Effector memory CD8-positive, alpha-beta T cell (primary cell): ENCODE measurements around the gene TUBA4A.

Experiments
- ATAC-seq: fragments of 150-1000 bp; cut with Tn5 transposase; replicated peaks from 2 replicates; pipeline ENCODE4 v1.10.0; 2021; ENCODE audit warnings: mild to moderate bottlenecking, moderate library complexity
- DNase-seq, 3 experiments: peaks; one replicate each; pipeline ENCODE4 v3.0.0; 2021
- H3K27ac Mint-ChIP-seq, 2 donors: one replicate each; pipeline ENCODE4 v1.8.0; 2022; ENCODE audit warnings: mild to moderate bottlenecking in 2 of 2, mixed read lengths in 2 of 2, moderate library complexity in 2 of 2
- H3K27me3 Mint-ChIP-seq, 2 donors: one replicate each; pipeline ENCODE4 v1.8.0; 2022; ENCODE audit warnings: mixed read lengths in 2 of 2
- H3K36me3 Mint-ChIP-seq: one replicate; pipeline ENCODE4 v1.8.0; 2022; ENCODE audit warnings: mild to moderate bottlenecking, moderate library complexity, mixed read lengths; ENCODE audit not compliant: insufficient read depth
- H3K4me1 Mint-ChIP-seq, 2 donors: one replicate each; pipeline ENCODE4 v1.8.0; 2022; ENCODE audit warnings: low read depth in 2 of 2, mixed read lengths in 2 of 2
- H3K4me3 Mint-ChIP-seq, 2 donors: one replicate each; pipeline ENCODE4 v1.8.0; 2022; ENCODE audit warnings: mild to moderate bottlenecking in 2 of 2, mixed read lengths in 2 of 2, moderate library complexity in 2 of 2
- H3K9me3 Mint-ChIP-seq, 2 donors: one replicate each; pipeline ENCODE4 v1.8.0; 2022; ENCODE audit warnings: mixed read lengths in 2 of 2

TUBA4A gene

GRCh38 chr2:219250049-219250781, 3.5 kb downstream of the TUBA4A start:
- Mint-ChIP-seq H3K4me3 (peak overlapping the region; percentile 73 to 82), H3K36me3 (peaks cover 82% of the 10 kb centered on the region), H3K27me3 (no peaks in the 10 kb centered on the region), H3K27ac (peak overlapping the region; percentile 87 to 96), H3K4me1 (peaks cover 71 to 79% of the 10 kb centered on the region in 2 donors), H3K9me3 (no peaks in the 10 kb centered on the region)
- ATAC-seq (no peak), DNase-seq (no peak)

GRCh38 chr2:219249203-219249980, 4.3 kb downstream of the TUBA4A start:
- peaks cover 82% of the 10 kb centered on the region for H3K36me3 Mint-ChIP-seq
- peak overlapping the region; percentile 87 to 89 for H3K27ac Mint-ChIP-seq
- no peaks in the 10 kb centered on the region for H3K9me3 Mint-ChIP-seq
- peak overlapping the region; percentile 73 to 82 for H3K4me3 Mint-ChIP-seq
- H3K4me1 Mint-ChIP-seq, result peaks cover 72 to 80% of the 10 kb centered on the region in 2 donors
- no peaks in the 10 kb centered on the region for H3K27me3 Mint-ChIP-seq
- DNase-seq (peak; percentile 37 to 51 (median 45)), ATAC-seq (peak; percentile 7)

- no peaks in the 10 kb centered on the region for H3K9me3 Mint-ChIP-seq
- no peak for DNase-seq
- peak overlapping the region; percentile 73 to 82 for H3K4me3 Mint-ChIP-seq
- no peak for ATAC-seq
- H3K36me3 Mint-ChIP-seq, result peaks cover 79% of the 10 kb centered on the region
- peak overlapping the region; percentile 87 to 89 for H3K27ac Mint-ChIP-seq
- H3K4me1 Mint-ChIP-seq, result peaks cover 72 to 80% of the 10 kb centered on the region in 2 donors
- H3K27me3 Mint-ChIP-seq, result no peaks in the 10 kb centered on the region
Observed at GRCh38 chr2:219248845-219249202, 4.9 kb downstream of the TUBA4A start.

GRCh38 chr2:219247678-219248642, 5.8 kb downstream of the TUBA4A start:
- no peaks in the 10 kb centered on the region for H3K9me3 Mint-ChIP-seq
- DNase-seq (peak; percentile 60 to 65 (median 65)), ATAC-seq (peak; percentile 75)
- no peaks in the 10 kb centered on the region for H3K27me3 Mint-ChIP-seq
- H3K4me1 Mint-ChIP-seq, result peaks cover 71 to 81% of the 10 kb centered on the region in 2 donors
- H3K27ac Mint-ChIP-seq, result peak overlapping the region; percentile 87 to 91
- H3K4me3 Mint-ChIP-seq, result peak overlapping the region; percentile 73 to 82
- peaks cover 70% of the 10 kb centered on the region for H3K36me3 Mint-ChIP-seq

GRCh38 chr2:219246559-219246958, 7.2 kb downstream of the TUBA4A start:
- H3K4me1 Mint-ChIP-seq, result peaks cover 59 to 67% of the 10 kb centered on the region in 2 donors
- H3K36me3 Mint-ChIP-seq, result peaks cover 56% of the 10 kb centered on the region
- ATAC-seq (no peak), DNase-seq (no peak)
- H3K27me3 Mint-ChIP-seq, result no peaks in the 10 kb centered on the region
- peak overlapping the region; percentile 73 to 82 for H3K4me3 Mint-ChIP-seq
- no peaks in the 10 kb centered on the region for H3K9me3 Mint-ChIP-seq
- H3K27ac Mint-ChIP-seq, result peak overlapping the region; percentile 87 to 91

GRCh38 chr2:219245899-219246230, 7.9 kb downstream of the TUBA4A start:
- Mint-ChIP-seq H3K4me3 (peak overlapping the region; percentile 73 to 82), H3K9me3 (no peaks in the 10 kb centered on the region), H3K36me3 (peaks cover 51% of the 10 kb centered on the region), H3K27me3 (no peaks in the 10 kb centered on the region), H3K4me1 (peaks cover 52 to 60% of the 10 kb centered on the region in 2 donors), H3K27ac (peak overlapping the region; percentile 87 to 97)
- no peak for DNase-seq
- ATAC-seq, result no peak

- no peaks in the 10 kb centered on the region for H3K27me3 Mint-ChIP-seq
- ATAC-seq (peak; percentile 62), DNase-seq (peak; percentile 85 to 87 (median 86))
- peak within 1 kb of the TSS; percentile 73 to 82 for H3K4me3 Mint-ChIP-seq
- peak within 1 kb of the TSS; percentile 87 to 97 for H3K27ac Mint-ChIP-seq
- H3K4me1 Mint-ChIP-seq, result peaks cover 47 to 54% of the 10 kb centered on the region in 2 donors
- no peaks in the 10 kb centered on the region for H3K9me3 Mint-ChIP-seq
- peaks cover 45% of the 10 kb centered on the region for H3K36me3 Mint-ChIP-seq
Observed at GRCh38 chr2:219245148-219245898, 8.4 kb downstream of the TUBA4A start, which contains the start of the genes GLB1L and STK16. Gene GLB1L, minus strand, starts transcription at chr2:219245444. Its CDS starts 1,871 bp downstream, at chr2:219243573. Gene STK16, plus strand, starts transcription at chr2:219245479. Its CDS starts 521 bp downstream, at chr2:219246000.

GRCh38 chr2:219244789-219245147, 8.9 kb downstream of the TUBA4A start:
- DNase-seq, result no peak
- peak overlapping the region; percentile 73 to 82 for H3K4me3 Mint-ChIP-seq
- H3K9me3 Mint-ChIP-seq, result no peaks in the 10 kb centered on the region
- no peaks in the 10 kb centered on the region for H3K27me3 Mint-ChIP-seq
- peaks cover 40% of the 10 kb centered on the region for H3K36me3 Mint-ChIP-seq
- no peak for ATAC-seq
- H3K4me1 Mint-ChIP-seq, result peaks cover 42 to 49% of the 10 kb centered on the region in 2 donors
- peak overlapping the region; percentile 87 to 97 for H3K27ac Mint-ChIP-seq

GRCh38 chr2:219243291-219243761, 10.4 kb downstream of the TUBA4A start:
- H3K36me3 Mint-ChIP-seq, result peaks cover 29% of the 10 kb centered on the region
- ATAC-seq (no peak), DNase-seq (no peak)
- H3K4me1 Mint-ChIP-seq, result peaks cover 27 to 36% of the 10 kb centered on the region in 2 donors
- H3K27ac Mint-ChIP-seq, result no peak overlapping the region
- no peaks in the 10 kb centered on the region for H3K9me3 Mint-ChIP-seq
- H3K27me3 Mint-ChIP-seq, result no peaks in the 10 kb centered on the region
- no peak overlapping the region for H3K4me3 Mint-ChIP-seq

GRCh38 chr2:219234331-219234730, 19.4 kb downstream of the TUBA4A start:
- peaks cover 44% of the 10 kb centered on the region for H3K36me3 Mint-ChIP-seq
- no peak for ATAC-seq
- no peaks in the 10 kb centered on the region for H3K9me3 Mint-ChIP-seq
- peaks cover 22 to 31% of the 10 kb centered on the region in 2 donors for H3K4me1 Mint-ChIP-seq
- H3K4me3 Mint-ChIP-seq, result no peak overlapping the region
- peak overlapping the region in 1 of 2 donors; percentile 70 for H3K27ac Mint-ChIP-seq
- no peaks in the 10 kb centered on the region for H3K27me3 Mint-ChIP-seq
- DNase-seq, result no peak

GRCh38 chr2:219230059-219230540, 23.6 kb downstream of the TUBA4A start:
- Mint-ChIP-seq H3K36me3 (peaks cover 41% of the 10 kb centered on the region), H3K27ac (peak overlapping the region; percentile 96 to 97), H3K27me3 (no peaks in the 10 kb centered on the region), H3K4me1 (peaks cover 42 to 49% of the 10 kb centered on the region in 2 donors), H3K4me3 (peak overlapping the region; percentile 98 to 99), H3K9me3 (no peaks in the 10 kb centered on the region)
- no peak for DNase-seq
- peak; percentile 5 for ATAC-seq
